Occipital lobe (tissue), 2 donors: ENCODE data around the gene EPS8L2. TPM values are rescaled to one million over a fixed set of nuclear protein-coding genes. Genes with fewer than 3 reads are reported as not detected.
"Not testable (repeated sequence)": the region's sequence is repeated elsewhere in the genome, so short reads cannot be mapped to it uniquely, and the experiment has no call there.

Source experiments
- DNase-seq: peaks from one replicate; lab custom pipeline; 2025; lab: John Stamatoyannopoulos, UW
- total RNA-seq: library from RNA; depleted of rRNA; stranded (reverse); fragments of >200 nt; gene quantifications from one replicate; pipeline ENCODE4 v1.2.3, GENCODE V29; 2014

Gene EPS8L2
- total RNA-seq, 1 donor from 2014 or later = 1.4 TPM

DNA sequence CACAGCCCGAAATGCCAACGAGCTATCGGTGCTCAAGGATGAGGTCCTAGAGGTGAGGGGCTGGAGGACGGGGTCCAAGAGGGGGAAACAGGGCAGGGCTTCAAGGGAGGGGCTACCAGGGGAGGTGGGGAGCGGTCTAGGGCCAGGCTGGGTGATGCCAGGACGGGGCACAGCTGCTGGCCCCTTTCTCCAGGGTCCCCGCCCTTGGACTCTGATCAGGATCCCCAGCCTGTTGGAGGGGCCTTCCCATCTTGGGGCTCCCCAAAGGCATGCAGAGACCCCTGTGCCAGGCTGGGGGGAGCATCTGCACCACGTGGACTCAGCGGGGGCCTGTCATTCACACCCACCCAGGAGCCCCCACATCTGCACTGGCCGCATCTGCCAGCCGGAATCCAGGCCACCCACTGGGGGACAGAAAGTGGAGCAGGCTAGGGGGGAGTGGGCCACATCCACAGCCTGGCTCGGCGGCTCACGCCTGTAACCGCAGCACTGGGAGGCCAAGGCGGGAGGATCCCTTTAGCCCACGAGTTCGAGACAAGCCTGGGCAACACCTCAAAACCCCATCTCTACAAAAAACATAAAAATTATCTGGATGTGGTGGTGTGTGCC lies 18.9 kb downstream of the EPS8L2 start:
- no peak for DNase-seq

GRCh38 chr11:725624-726202 lies 19.7 kb downstream of the EPS8L2 start:
- DNase-seq = no peak

GRCh38 chr11:726278-727220 lies 20.5 kb downstream of the EPS8L2 start:
- no peak for DNase-seq

- no peak for DNase-seq
Observed at GRCh38 chr11:727281-727701, 21.3 kb downstream of the EPS8L2 start.

GRCh38 chr11:727859-728748 lies 22.1 kb downstream of the EPS8L2 start:
- no peak for DNase-seq

- no peak for DNase-seq
Observed at GRCh38 chr11:728901-729491, 23.0 kb downstream of the EPS8L2 start.

DNA sequence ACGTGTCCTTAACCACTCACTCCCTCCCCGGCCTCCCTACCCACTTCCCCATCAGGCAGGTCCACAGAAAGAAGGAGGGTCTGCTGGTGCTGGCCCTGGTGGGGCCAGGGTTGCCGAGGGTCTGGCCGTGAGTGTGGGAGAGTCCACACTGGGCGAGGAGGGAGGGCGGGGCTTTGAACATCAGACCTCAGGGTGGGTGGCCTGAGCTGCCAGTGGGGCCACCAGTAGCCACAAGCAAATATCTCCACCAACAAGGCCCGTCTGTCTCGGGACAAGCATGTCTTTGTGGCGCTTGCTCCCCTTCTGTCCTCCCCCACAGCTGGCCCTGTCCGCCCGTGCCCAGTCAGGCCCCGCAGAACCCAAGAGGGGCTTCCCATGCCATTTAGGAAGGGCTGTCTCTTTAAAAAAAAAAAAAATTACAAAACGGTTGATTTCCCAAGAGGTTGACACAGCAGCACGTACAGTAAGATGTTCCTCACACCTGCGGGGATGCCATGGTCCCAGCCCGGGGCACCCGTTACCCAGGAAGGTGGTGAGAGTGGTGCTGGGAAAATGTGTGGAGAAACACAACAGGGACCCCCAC lies 23.6 kb downstream of the EPS8L2 start:
- DNase-seq = peak; percentile 66

DNA sequence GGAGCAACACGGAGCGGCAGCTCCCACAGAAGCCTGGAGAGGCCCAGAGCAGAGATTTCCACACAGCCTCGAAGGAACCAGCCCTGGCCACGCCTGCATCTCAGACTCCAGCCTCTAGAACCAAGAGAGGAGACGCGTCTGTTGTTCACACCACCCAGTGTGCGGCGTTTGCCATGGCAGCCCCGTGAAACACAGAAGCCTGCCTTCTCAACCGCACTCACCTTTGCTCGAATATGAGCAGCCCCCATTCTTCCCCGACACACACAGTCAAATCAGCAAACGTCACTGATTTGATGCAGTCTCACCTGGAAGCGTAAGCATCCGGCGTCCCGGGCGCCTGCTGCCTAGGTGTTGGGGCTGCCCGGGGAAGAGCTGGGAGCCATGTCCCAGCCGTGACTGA lies 27.0 kb downstream of the EPS8L2 start:
- DNase-seq = no peak

DNA sequence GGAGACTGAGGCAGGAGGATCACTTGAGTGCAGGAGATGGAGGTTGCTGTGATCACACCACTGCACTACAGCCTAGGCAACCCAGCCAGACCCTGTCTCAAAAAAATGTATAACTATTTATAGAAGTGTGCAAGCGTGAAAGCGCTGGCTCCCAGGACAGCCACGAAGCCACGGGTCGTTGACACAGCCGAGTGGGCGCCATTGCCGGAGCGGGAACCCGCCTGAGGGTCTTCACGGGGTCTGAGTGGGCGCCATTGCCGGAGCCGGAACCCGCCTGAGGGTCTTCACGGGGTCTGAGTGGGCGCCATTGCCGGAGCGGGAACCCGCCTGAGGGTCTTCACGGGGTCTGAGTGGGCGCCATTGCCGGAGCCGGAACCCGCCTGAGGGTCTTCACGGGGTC lies 28.5 kb downstream of the EPS8L2 start:
- DNase-seq = not testable (repeated sequence)

- DNase-seq = no peak
Observed at GRCh38 chr11:737366-737765, 31.3 kb downstream of the EPS8L2 start.

DNA sequence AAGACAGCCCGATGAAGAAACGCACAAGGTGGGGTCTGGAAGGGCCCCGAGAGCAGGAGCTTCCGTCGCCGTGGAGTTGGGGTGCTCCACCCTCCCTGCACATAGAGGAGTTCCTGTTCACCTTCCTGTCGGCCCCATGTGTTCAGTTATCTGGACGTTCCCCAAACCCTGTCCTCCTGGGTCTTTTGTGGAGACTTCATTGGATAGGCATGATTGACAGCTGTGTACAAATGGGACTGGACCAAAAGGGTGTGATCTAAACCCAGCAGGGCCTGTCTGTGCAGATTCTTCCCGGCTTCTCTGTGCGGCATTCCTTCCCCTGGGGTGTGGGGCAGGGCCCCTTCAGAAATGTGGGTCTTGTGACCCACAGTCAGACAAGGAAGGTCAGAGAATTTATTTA lies 31.9 kb downstream of the EPS8L2 start:
- not testable (repeated sequence) for DNase-seq

DNA sequence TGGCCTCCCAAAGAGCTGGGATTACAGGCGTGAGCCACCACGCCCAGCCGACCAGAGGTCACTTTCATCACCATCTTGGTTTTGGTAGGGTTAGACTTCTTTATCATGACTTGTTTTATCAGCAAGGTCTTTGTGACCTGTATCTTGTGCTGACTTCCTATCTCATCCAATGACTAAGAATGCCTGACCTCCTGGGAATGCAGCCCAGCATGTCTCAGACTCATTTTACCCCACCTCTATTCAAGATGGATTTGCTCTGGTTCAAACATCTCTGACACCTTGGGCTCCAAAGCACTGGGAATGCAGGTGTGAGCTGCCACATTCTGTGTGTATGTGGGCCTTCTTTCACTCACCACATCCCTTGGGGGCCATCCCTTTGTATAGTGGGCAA lies 36.1 kb downstream of the EPS8L2 start:
- no peak for DNase-seq

DNA sequence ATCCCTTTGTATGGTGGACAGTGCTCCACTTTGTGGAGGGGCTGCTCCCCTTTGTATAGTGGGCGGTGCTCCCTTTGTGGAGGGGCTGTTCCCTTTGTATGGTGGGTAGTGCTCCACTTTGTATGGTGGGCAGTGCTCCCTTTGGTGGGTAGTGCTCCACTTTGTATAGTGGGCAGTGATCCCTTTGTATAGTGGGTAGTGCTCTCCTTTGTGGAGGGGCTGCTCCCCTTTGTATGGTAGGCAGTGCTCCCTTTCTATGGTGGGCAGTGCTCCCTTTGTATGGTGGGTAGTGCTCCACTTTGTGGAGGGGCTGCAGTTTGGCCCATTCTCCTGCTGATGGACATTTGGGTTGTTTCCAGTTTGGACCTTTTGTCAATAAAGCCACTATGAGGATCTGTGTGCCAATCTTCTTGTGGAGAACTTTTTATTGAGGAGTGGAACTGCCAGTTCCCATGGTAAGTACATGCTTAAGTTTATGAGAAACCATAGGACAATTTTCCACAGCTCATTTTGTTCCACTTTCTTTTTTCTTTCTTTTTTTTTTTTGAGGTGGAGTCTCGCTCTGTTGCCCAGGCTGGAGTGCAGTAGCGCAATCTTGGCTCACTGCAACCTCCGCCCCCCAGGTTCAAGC lies 36.7 kb downstream of the EPS8L2 start:
- DNase-seq = no peak

- no peak for DNase-seq
Observed at GRCh38 chr11:745428-745827, 39.4 kb downstream of the EPS8L2 start.

GRCh38 chr11:746289-747157 lies 40.5 kb downstream of the EPS8L2 start:
- DNase-seq = peak; percentile 65

GRCh38 chr11:747158-748006 lies 41.4 kb downstream of the EPS8L2 start, which contains the start of gene TALDO1:
TALDO1 (plus strand) TSS chr11:747464; CDS start chr11:747482, 18 bp downstream.
- peak; percentile 92 for DNase-seq

- DNase-seq = no peak
Observed at GRCh38 chr11:748007-748359, 42.0 kb downstream of the EPS8L2 start.

- no peak for DNase-seq
Observed at GRCh38 chr11:749731-750130, 43.7 kb downstream of the EPS8L2 start.
